Measurements from ENCODE around the gene TAF13. TPM values are rescaled to one million over a fixed set of nuclear protein-coding genes. Genes with fewer than 3 reads are reported as not detected.

Gene TAF13
- total RNA-seq, 1 donor from 2014 or later: 9.3 TPM

- intact Hi-C loops (cut with DNase I): no loop called here
- Histone ChIP-seq H3K36me3 (no peaks in the 10 kb centered on the region), H3K27ac (peak overlapping the region; percentile 49 to 65), H3K9me3 (no peaks in the 10 kb centered on the region), H3K27me3 (no peaks in the 10 kb centered on the region), H3K4me1 (peaks cover 0 to 10% of the 10 kb centered on the region in 2 donors), H3K4me3 (no peak overlapping the region)
- no peak for TF ChIP-seq CTCF (IDR thresholded peaks at IDR 0.05)
- peak in 1 of 2 donors; percentile 12 for DNase-seq (ENCODE audit: low spot score in 2 of 2)
Measured at GRCh38 chr1:109083923-109084322, 8.1 kb upstream of the TAF13 start.

- Histone ChIP-seq H3K27ac (peak overlapping the region; percentile 49 to 65), H3K4me3 (no peak overlapping the region), H3K27me3 (no peaks in the 10 kb centered on the region), H3K36me3 (no peaks in the 10 kb centered on the region), H3K9me3 (no peaks in the 10 kb centered on the region), H3K4me1 (peaks cover 0 to 10% of the 10 kb centered on the region in 2 donors)
- TF ChIP-seq CTCF (IDR thresholded peaks at IDR 0.05): no peak
- intact Hi-C loops (cut with DNase I): no loop called here
- DNase-seq (ENCODE audit: low spot score in 2 of 2): peak in 1 of 2 donors; percentile 28
Measured at GRCh38 chr1:109083501-109083900, 7.7 kb upstream of the TAF13 start.

- TF ChIP-seq CTCF (IDR thresholded peaks at IDR 0.05): no peak
- Histone ChIP-seq H3K4me3 (no peak overlapping the region), H3K27me3 (no peaks in the 10 kb centered on the region), H3K27ac (peak overlapping the region; percentile 59 to 81), H3K36me3 (no peaks in the 10 kb centered on the region), H3K9me3 (no peaks in the 10 kb centered on the region), H3K4me1 (peaks cover 0 to 15% of the 10 kb centered on the region in 2 donors)
- intact Hi-C loops (cut with DNase I): no loop called here
- DNase-seq (ENCODE audit: low spot score in 2 of 2): no peak
Measured at GRCh38 chr1:109080441-109081082, 4.8 kb upstream of the TAF13 start.

- H3K4me3 ChIP-seq: peak overlapping the region in 1 of 2 donors; percentile 33
- no peak for TF ChIP-seq CTCF (IDR thresholded peaks at IDR 0.05)
- H3K9me3 ChIP-seq: no peaks in the 10 kb centered on the region
- H3K4me1 ChIP-seq: peaks cover 4 to 24% of the 10 kb centered on the region in 2 donors
- no peaks in the 10 kb centered on the region for H3K27me3 ChIP-seq
- no peaks in the 10 kb centered on the region for H3K36me3 ChIP-seq
- intact Hi-C loops (cut with DNase I): loop anchor here (5.0 kb wide), 1 partner anchor 318 kb away; the partner anchor contains the start of gene SORT1
- H3K27ac ChIP-seq: peak overlapping the region; percentile 59 to 81
- DNase-seq (ENCODE audit: low spot score in 2 of 2): no peak
Measured at GRCh38 chr1:109079240-109079622, 3.4 kb upstream of the TAF13 start.

- TF ChIP-seq CTCF (IDR thresholded peaks at IDR 0.05): no peak
- no peak overlapping the region for H3K4me3 ChIP-seq
- H3K9me3 ChIP-seq: no peaks in the 10 kb centered on the region
- H3K36me3 ChIP-seq: peaks cover 0 to 5% of the 10 kb centered on the region in 2 donors
- intact Hi-C loops (cut with DNase I): loop anchor here (5.0 kb wide), 1 partner anchor 319 kb away; the partner anchor contains the start of gene SORT1
- H3K27me3 ChIP-seq: no peaks in the 10 kb centered on the region
- H3K4me1 ChIP-seq: peaks cover 4 to 23% of the 10 kb centered on the region in 2 donors
- no peak overlapping the region for H3K27ac ChIP-seq
- no peak for DNase-seq (ENCODE audit: low spot score in 2 of 2)
Measured at GRCh38 chr1:109078317-109078716, 2.5 kb upstream of the TAF13 start.

Measured in ascending aorta (tissue), 2 donors.